IMR-90 (cell line): ENCODE data around the gene ZBTB8B. TPM values are rescaled to one million over a fixed set of nuclear protein-coding genes. Genes with fewer than 3 reads are reported as not detected.

ENCODE experiments used
- ATAC-seq: fragments of 200-7000 bp; cut with Tn5 transposase; 2 replicates; pipeline ENCODE4 v1.9.1; 2020; ENCODE audit warnings: low read depth, mild to moderate bottlenecking, moderate library complexity
- BruUV-seq: library from RNA; stranded (reverse); fragments of 400-500 nt; replicated peaks from 2 replicates; lab custom pipeline; 2021; lab: Mats Ljungman, UMichigan
- CTCF ChIA-PET: fragments of 300-600 bp; formaldehyde crosslinking; extraction: SDS; loops from one replicate; lab custom pipeline; 2021; ENCODE audit warnings: antibody characterized with exemption; lab: Yijun Ruan, JAX
- POLR2A ChIA-PET: fragments of 300-600 bp; sonication (Branson Sonifier 250); formaldehyde crosslinking; loops from one replicate; lab custom pipeline; 2022; ENCODE audit warnings: antibody characterized with exemption; ENCODE audit not compliant: unreplicated experiment; lab: Charles Lee
- DNase-seq: peaks from one replicate; pipeline ENCODE4 v3.0.0; 2013
- H2AFZ ChIP-seq: replicated peaks from 2 replicates; pipeline ENCODE3; 2013; ENCODE audit warnings: low read length, mild to moderate bottlenecking; ENCODE audit not compliant: poor library complexity
- H2AK5ac ChIP-seq: 2 replicates; pipeline ENCODE4 v1.6.1; 2013; ENCODE audit warnings: low read depth, low read length, inconsistent platforms
- H2AK9ac ChIP-seq: replicated peaks from 2 replicates; pipeline ENCODE3; 2013; ENCODE audit warnings: mild to moderate bottlenecking, low read depth, low read length, moderate library complexity; ENCODE audit not compliant: poor library complexity
- H2BK120ac ChIP-seq: 2 replicates; pipeline ENCODE4 v1.6.1; 2013; ENCODE audit warnings: low read depth, low read length, inconsistent platforms
- H2BK15ac ChIP-seq: 3 replicates; pipeline ENCODE4 v1.6.1; 2013; ENCODE audit warnings: low read depth, low read length, inconsistent platforms
- H2BK20ac ChIP-seq: 2 replicates; pipeline ENCODE4 v1.6.1; 2013; ENCODE audit warnings: low read depth, mild to moderate bottlenecking, inconsistent platforms, low read length, moderate library complexity
- H2BK5ac ChIP-seq: 2 replicates; pipeline ENCODE4 v1.6.1; 2013; ENCODE audit warnings: mild to moderate bottlenecking, low read depth, low read length, inconsistent platforms; ENCODE audit not compliant: poor library complexity, severe bottlenecking
- H3K14ac ChIP-seq: replicated peaks from 2 replicates; pipeline ENCODE4 v1.6.1; 2013; ENCODE audit warnings: low read depth, low read length, inconsistent platforms
- H3K18ac ChIP-seq: 2 replicates; pipeline ENCODE4 v1.6.1; 2013; ENCODE audit warnings: low read depth, low read length, control low read depth
- H3K23ac ChIP-seq: 2 replicates; pipeline ENCODE4 v1.6.1; 2013; ENCODE audit warnings: low read depth, low read length, inconsistent platforms
- H3K27ac ChIP-seq: 2 replicates; pipeline ENCODE4 v1.5.1; 2013; ENCODE audit warnings: mild to moderate bottlenecking, control low read depth, low read length; ENCODE audit not compliant: insufficient read depth
- H3K27me3 ChIP-seq: 2 replicates; pipeline ENCODE4 v1.6.1; 2013; ENCODE audit warnings: low read length; ENCODE audit not compliant: control insufficient read depth, insufficient read depth
- H3K36me3 ChIP-seq: 2 replicates; pipeline ENCODE4 v1.6.1; 2013; ENCODE audit warnings: low read length, mixed read lengths; ENCODE audit not compliant: control insufficient read depth, insufficient read depth
- H3K4ac ChIP-seq: 2 replicates; pipeline ENCODE4 v1.6.1; 2013; ENCODE audit warnings: low read depth, low read length, inconsistent platforms
- H3K4me1 ChIP-seq: 2 replicates; pipeline ENCODE4 v1.6.1; 2013; ENCODE audit warnings: low read length, mixed read lengths; ENCODE audit not compliant: control insufficient read depth, insufficient read depth
- H3K4me2 ChIP-seq: 2 replicates; pipeline ENCODE4 v1.6.1; 2013; ENCODE audit warnings: low read depth, mild to moderate bottlenecking, control low read depth, low read length, moderate library complexity
- H3K4me3 ChIP-seq: 2 replicates; pipeline ENCODE4 v1.5.1; 2013; ENCODE audit warnings: low read depth, mild to moderate bottlenecking, control low read depth, low read length, moderate library complexity; ENCODE audit not compliant: insufficient read depth
- H3K56ac ChIP-seq: 2 replicates; pipeline ENCODE4 v1.6.1; 2013; ENCODE audit warnings: low read length, inconsistent platforms; ENCODE audit not compliant: insufficient read depth; ENCODE audit errors: extremely low read depth
- H3K79me1 ChIP-seq, 2 experiments: 2 replicates each; pipeline ENCODE4 v1.6.1; 2013; ENCODE audit warnings: low read length in 2 of 2, inconsistent platforms in 1 of 2, low read depth in 1 of 2
- H3K9ac ChIP-seq: 2 replicates; pipeline ENCODE4 v1.6.1; 2013; ENCODE audit warnings: low read depth, low read length, control low read depth
- H3K9me1 ChIP-seq: 2 replicates; pipeline ENCODE4 v1.6.1; 2013; ENCODE audit warnings: low read length, inconsistent platforms; ENCODE audit not compliant: insufficient read depth
- H3K9me3 ChIP-seq: 2 replicates; pipeline ENCODE4 v1.6.1; 2013; ENCODE audit warnings: low read length; ENCODE audit not compliant: control insufficient read depth, insufficient read depth
- H4K20me1 ChIP-seq: 2 replicates; pipeline ENCODE4 v1.6.1; 2013; ENCODE audit warnings: low read length, inconsistent platforms; ENCODE audit not compliant: insufficient read depth
- H4K5ac ChIP-seq: 2 replicates; pipeline ENCODE4 v1.6.1; 2013; ENCODE audit warnings: mild to moderate bottlenecking, low read depth, low read length, control low read depth
- H4K8ac ChIP-seq, 2 experiments: 2 replicates each; pipeline ENCODE4 v1.6.1; 2013; ENCODE audit warnings: low read depth in 2 of 2, low read length in 2 of 2, control low read depth in 1 of 2, inconsistent platforms in 1 of 2
- H4K91ac ChIP-seq: 2 replicates; pipeline ENCODE4 v1.6.1; 2013; ENCODE audit warnings: low read depth, low read length, inconsistent platforms; ENCODE audit not compliant: insufficient read depth
- CEBPB ChIP-seq: IDR thresholded peaks from 2 replicates; pipeline ENCODE4 v1.6.1; 2012; ENCODE audit warnings: low read depth, low read length, improper control_type of control experiment
- CTCF ChIP-seq: conservative IDR thresholded peaks from 2 replicates; pipeline ENCODE4 v1.5.1; 2012; ENCODE audit warnings: mild to moderate bottlenecking, low read depth, low read length, improper control_type of control experiment
- FOS ChIP-seq: fragments of 150-350 bp; IDR thresholded peaks from 2 replicates; pipeline ENCODE4 v1.6.1; 2016; ENCODE audit warnings: low read depth, low read length
- NFE2L2 ChIP-seq: fragments of 150-350 bp; IDR thresholded peaks from 2 replicates; pipeline ENCODE4 v1.6.1; 2016; ENCODE audit warnings: low read depth, mild to moderate bottlenecking, low read length
- RFX5 ChIP-seq: IDR thresholded peaks from 2 replicates; pipeline ENCODE4 v1.8.0; 2012; ENCODE audit warnings: low read depth, mild to moderate bottlenecking, low read length, moderate library complexity
- WGBS, 2 experiments: methylation state at CpG; one replicate each; pipeline versions ENCODE4 v1.1.5 to v1.1.7; 2013; ENCODE audit warnings: missing lambda C conversion rate in 2 of 2; ENCODE audit not compliant: insufficient read length in 1 of 2; ENCODE audit errors: extremely low coverage in 2 of 2; 5-methylcytosine and 5-hydroxymethylcytosine counted together
- dilution Hi-C: fragments of 300-500 bp; cut with HindIII; formaldehyde crosslinking; loops from one replicate; pipeline ENCODE4 v1.14.3; 2018; ENCODE audit warnings: low sequenced_read_pairs; ENCODE audit not compliant: unreplicated experiment
- in situ Hi-C: fragments of 300-500 bp; cut with MboI; formaldehyde crosslinking; loops from 3 replicates; pipeline ENCODE4 v1.14.3; 2019; ENCODE audit warnings: low sequenced_read_pairs, inconsistent platforms, mixed read lengths
- intact Hi-C: fragments of 100-400 bp; cut with micrococcal nuclease; formaldehyde crosslinking; loops from 2 replicates; pipeline ENCODE4 v1.10.0; 2022
- polyA plus RNA-seq, 3 experiments: library from polyadenylated mRNA; depleted of rRNA; stranded (reverse); fragments of >200 nt; gene quantifications; 2 replicates each; pipeline ENCODE4 v1.2.3, GENCODE V29; 2012; ENCODE audit warnings: low replicate concordance in 1 of 3
- total RNA-seq: library from RNA; depleted of rRNA; stranded (reverse); fragments of >200 nt; gene quantifications from 2 replicates; pipeline ENCODE4 v1.2.3, GENCODE V29; 2012
- TF ChIP-seq, protein P1 (sequence below): fragments of 150-350 bp; IDR thresholded peaks from 2 replicates; pipeline ENCODE4 v1.6.1; 2016; ENCODE audit warnings: low read depth, mild to moderate bottlenecking, low read length, moderate library complexity, borderline replicate concordance

Gene ZBTB8B
- total and polyA plus RNA-seq, 2 of the 4 experiments (the other 2 are of a cell fraction), result not detected

DNA sequence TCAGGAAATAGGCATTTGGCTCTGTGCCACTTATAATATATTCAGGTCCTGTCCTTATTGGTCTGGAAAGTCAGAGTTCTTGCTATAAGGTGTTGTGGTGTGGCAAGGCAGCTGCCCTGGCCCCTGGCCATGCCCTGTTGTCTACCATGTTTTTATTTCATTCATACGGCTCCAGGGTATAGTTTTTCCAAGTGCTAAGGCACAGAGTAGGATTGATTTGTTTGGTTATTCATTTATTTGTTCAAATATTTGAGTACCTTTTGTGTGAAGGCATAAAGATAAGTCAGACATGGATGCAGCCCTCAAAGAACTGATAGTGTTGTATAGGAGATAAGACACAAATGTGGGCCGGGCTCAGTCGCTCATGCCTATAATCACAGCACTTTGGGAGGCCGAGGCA is 10.1 kb downstream of the ZBTB8B start:
- no peak overlapping the region for H3K18ac ChIP-seq
- H3K4ac ChIP-seq, result no peak overlapping the region
- H3K4me1 ChIP-seq, result no peaks in the 10 kb centered on the region; the same call in 1 of the 2 replicates
- no peak overlapping the region for H2BK20ac ChIP-seq
- dilution Hi-C loops (no loop called here), in situ Hi-C loops (no loop called here), intact Hi-C loops (no loop called here)
- no peak overlapping the region for H2AK9ac ChIP-seq
- WGBS, 2 experiments, result no CpG with 5 or more reads among the region's 4 CpGs
- H3K4me3 ChIP-seq, result no peak overlapping the region
- H4K5ac ChIP-seq, result no peak overlapping the region
- H4K20me1 ChIP-seq, result no peaks in the 10 kb centered on the region
- no peaks in the 10 kb centered on the region for H3K36me3 ChIP-seq
- ChIA-PET CTCF (no interaction called here), POLR2A (no interaction called here)
- no peak overlapping the region for H4K8ac ChIP-seq
- ATAC-seq (no peak), DNase-seq (no peak)
- no peak overlapping the region for H3K14ac ChIP-seq
- no peak overlapping the region for H2BK120ac ChIP-seq
- H3K27ac ChIP-seq, result no peak overlapping the region
- H3K9me3 ChIP-seq, result no peaks in the 10 kb centered on the region
- no peak overlapping the region for H4K91ac ChIP-seq
- no peaks in the 10 kb centered on the region for H3K79me1 ChIP-seq
- no peak overlapping the region for H3K56ac ChIP-seq
- H3K23ac ChIP-seq, result no peak overlapping the region
- no peaks in the 10 kb centered on the region for H3K9me1 ChIP-seq
- H3K4me2 ChIP-seq, result no peak overlapping the region
- BruUV-seq, result no TSS peak
- H3K9ac ChIP-seq, result no peak overlapping the region
- no peak overlapping the region for H2AFZ ChIP-seq
- no peak overlapping the region for H2BK5ac ChIP-seq
- no peak overlapping the region for H2BK15ac ChIP-seq
- no peak overlapping the region for H2AK5ac ChIP-seq
- peaks cover 18% of the 10 kb centered on the region for H3K27me3 ChIP-seq
- TF ChIP-seq CTCF (no peak), CEBPB (no peak), RFX5 (no peak), FOS (no peak), NFE2L2 (no peak)
- TF ChIP-seq, protein P1, sequence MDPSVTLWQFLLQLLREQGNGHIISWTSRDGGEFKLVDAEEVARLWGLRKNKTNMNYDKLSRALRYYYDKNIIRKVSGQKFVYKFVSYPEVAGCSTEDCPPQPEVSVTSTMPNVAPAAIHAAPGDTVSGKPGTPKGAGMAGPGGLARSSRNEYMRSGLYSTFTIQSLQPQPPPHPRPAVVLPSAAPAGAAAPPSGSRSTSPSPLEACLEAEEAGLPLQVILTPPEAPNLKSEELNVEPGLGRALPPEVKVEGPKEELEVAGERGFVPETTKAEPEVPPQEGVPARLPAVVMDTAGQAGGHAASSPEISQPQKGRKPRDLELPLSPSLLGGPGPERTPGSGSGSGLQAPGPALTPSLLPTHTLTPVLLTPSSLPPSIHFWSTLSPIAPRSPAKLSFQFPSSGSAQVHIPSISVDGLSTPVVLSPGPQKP, result no peak
